Tibial nerve (tissue), 4 donors: Measurements from ENCODE around the gene KSR2. TPM values are rescaled to one million over a fixed set of nuclear protein-coding genes. Genes with fewer than 3 reads are reported as not detected.

Source experiments
- DNase-seq, 2 donors: peaks; one replicate each; pipeline ENCODE4 v3.0.0-alpha.2; 2019; ENCODE audit warnings: low spot score in 2 of 2
- H3K27ac ChIP-seq, 4 donors: fragments of 200-600 bp; sonication (generic) in 3 of 4; one replicate each; pipeline ENCODE4 v1.5.1; 2017 to 2019; ENCODE audit warnings: mild to moderate bottlenecking in 1 of 4
- H3K27me3 ChIP-seq, 2 donors: fragments of 200-600 bp; sonication (generic) in 1 of 2; one replicate each; pipeline versions ENCODE4 v1.5.1 to v1.6.0; 2017 to 2019
- H3K36me3 ChIP-seq, 3 donors: fragments of 200-600 bp; sonication (generic); one replicate each; pipeline ENCODE4 v1.5.1; 2018 to 2019
- H3K4me1 ChIP-seq, 4 donors: fragments of 200-600 bp; sonication (generic) in 3 of 4; one replicate each; pipeline ENCODE4 v1.5.1; 2017 to 2019
- H3K4me3 ChIP-seq, 4 donors: fragments of 200-600 bp; sonication (generic) in 3 of 4; one replicate each; pipeline ENCODE4 v1.5.1; 2017 to 2019; ENCODE audit warnings: mild to moderate bottlenecking in 1 of 4, moderate library complexity in 1 of 4
- H3K9me3 ChIP-seq, 4 donors: fragments of 200-600 bp; sonication (generic) in 3 of 4; one replicate each; pipeline ENCODE4 v1.5.1; 2017 to 2019
- EP300 ChIP-seq, 2 donors: sonication (generic); formaldehyde crosslinking; IDR thresholded peaks; one replicate each; pipeline ENCODE4 v1.6.1; 2017; ENCODE audit warnings: antibody characterized with exemption in 2 of 2, mild to moderate bottlenecking in 1 of 2
- POLR2A ChIP-seq, 2 donors: fragments of 450-650 bp; IDR thresholded peaks; one replicate each; pipeline ENCODE4 v1.6.1; 2017; ENCODE audit warnings: antibody characterized with exemption in 2 of 2, mild to moderate bottlenecking in 2 of 2, moderate library complexity in 2 of 2
- WGBS, 2 donors: methylation state at CpG; one replicate each; pipeline ENCODE4 v1.1.5; 2018; 5-methylcytosine and 5-hydroxymethylcytosine counted together
- total RNA-seq, 4 donors: library from RNA; depleted of rRNA; stranded (reverse); fragments of >200 nt; gene quantifications; one replicate each; pipeline ENCODE4 v1.1.0, GENCODE V29; 2016
- TF ChIP-seq, protein P1 (sequence below), 5 experiments: fragments of 200-600 bp in 3 of 5; fragments of 450-650 bp in 2 of 5; sonication (generic) in 3 of 5; IDR thresholded peaks; one replicate each; pipeline ENCODE4 v1.5.1; 2016 to 2019; ENCODE audit warnings: antibody characterized with exemption in 5 of 5, mild to moderate bottlenecking in 3 of 5, moderate library complexity in 2 of 5

Gene KSR2
- total RNA-seq, 4 donors from 2014 or later: under 0.01 TPM; not detected in 3

- no peak for DNase-seq
- no peak overlapping the region for H3K4me3 ChIP-seq
- no peaks in the 10 kb centered on the region for H3K27me3 ChIP-seq
- no peaks in the 10 kb centered on the region for H3K4me1 ChIP-seq
- no peak for TF ChIP-seq EP300 (IDR thresholded peaks at IDR 0.05)
- no peak for TF ChIP-seq POLR2A (IDR thresholded peaks at IDR 0.05)
- TF ChIP-seq, protein P1, sequence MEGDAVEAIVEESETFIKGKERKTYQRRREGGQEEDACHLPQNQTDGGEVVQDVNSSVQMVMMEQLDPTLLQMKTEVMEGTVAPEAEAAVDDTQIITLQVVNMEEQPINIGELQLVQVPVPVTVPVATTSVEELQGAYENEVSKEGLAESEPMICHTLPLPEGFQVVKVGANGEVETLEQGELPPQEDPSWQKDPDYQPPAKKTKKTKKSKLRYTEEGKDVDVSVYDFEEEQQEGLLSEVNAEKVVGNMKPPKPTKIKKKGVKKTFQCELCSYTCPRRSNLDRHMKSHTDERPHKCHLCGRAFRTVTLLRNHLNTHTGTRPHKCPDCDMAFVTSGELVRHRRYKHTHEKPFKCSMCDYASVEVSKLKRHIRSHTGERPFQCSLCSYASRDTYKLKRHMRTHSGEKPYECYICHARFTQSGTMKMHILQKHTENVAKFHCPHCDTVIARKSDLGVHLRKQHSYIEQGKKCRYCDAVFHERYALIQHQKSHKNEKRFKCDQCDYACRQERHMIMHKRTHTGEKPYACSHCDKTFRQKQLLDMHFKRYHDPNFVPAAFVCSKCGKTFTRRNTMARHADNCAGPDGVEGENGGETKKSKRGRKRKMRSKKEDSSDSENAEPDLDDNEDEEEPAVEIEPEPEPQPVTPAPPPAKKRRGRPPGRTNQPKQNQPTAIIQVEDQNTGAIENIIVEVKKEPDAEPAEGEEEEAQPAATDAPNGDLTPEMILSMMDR (IDR thresholded peaks at IDR 0.05): no peak
- H3K9me3 ChIP-seq: peaks cover 0 to 10% (median 0%) of the 10 kb centered on the region in 4 donors
- 84 to 86% methylated on average over 5 of the region's 5 CpGs for WGBS, 2 donors
- H3K36me3 ChIP-seq: no peaks in the 10 kb centered on the region
- no peak overlapping the region for H3K27ac ChIP-seq
These were observed 412.9 kb downstream of the KSR2 start for GRCh38 chr12:117555889-117556288.

- no peak for TF ChIP-seq EP300 (IDR thresholded peaks at IDR 0.05)
- no peak for TF ChIP-seq POLR2A (IDR thresholded peaks at IDR 0.05)
- TF ChIP-seq, protein P1 (IDR thresholded peaks at IDR 0.05): no peak
- DNase-seq: no peak
- Histone ChIP-seq H3K27ac (no peak overlapping the region), H3K36me3 (no peaks in the 10 kb centered on the region), H3K27me3 (no peaks in the 10 kb centered on the region), H3K9me3 (peaks cover 0 to 10% (median 0%) of the 10 kb centered on the region in 4 donors), H3K4me1 (no peaks in the 10 kb centered on the region), H3K4me3 (no peak overlapping the region)
- WGBS, 2 donors: 87 to 95% methylated on average over 5 of the region's 5 CpGs
These were observed 415.8 kb downstream of the KSR2 start for GRCh38 chr12:117552971-117553370.

- Histone ChIP-seq H3K27me3 (no peaks in the 10 kb centered on the region), H3K36me3 (no peaks in the 10 kb centered on the region), H3K27ac (no peak overlapping the region), H3K4me3 (no peak overlapping the region), H3K9me3 (peaks cover 0 to 10% (median 0%) of the 10 kb centered on the region in 4 donors), H3K4me1 (no peaks in the 10 kb centered on the region)
- TF ChIP-seq POLR2A (IDR thresholded peaks at IDR 0.05): no peak
- TF ChIP-seq, protein P1 (IDR thresholded peaks at IDR 0.05): no peak
- TF ChIP-seq EP300 (IDR thresholded peaks at IDR 0.05): no peak
- WGBS, 2 donors: 60 to 72% methylated on average over 4 of the region's 4 CpGs
- no peak for DNase-seq
These were observed 417.1 kb downstream of the KSR2 start for GRCh38 chr12:117551665-117552064.

- Histone ChIP-seq H3K4me1 (no peaks in the 10 kb centered on the region), H3K27me3 (no peaks in the 10 kb centered on the region), H3K4me3 (no peak overlapping the region), H3K27ac (no peak overlapping the region), H3K9me3 (peaks cover 0 to 12% (median 0%) of the 10 kb centered on the region in 4 donors), H3K36me3 (no peaks in the 10 kb centered on the region)
- TF ChIP-seq POLR2A (IDR thresholded peaks at IDR 0.05) (no peak), EP300 (IDR thresholded peaks at IDR 0.05) (no peak)
- TF ChIP-seq, protein P1 (IDR thresholded peaks at IDR 0.05): no peak
- DNase-seq: no peak
These were observed 421.6 kb downstream of the KSR2 start for GRCh38 chr12:117547209-117547608.

DNA sequence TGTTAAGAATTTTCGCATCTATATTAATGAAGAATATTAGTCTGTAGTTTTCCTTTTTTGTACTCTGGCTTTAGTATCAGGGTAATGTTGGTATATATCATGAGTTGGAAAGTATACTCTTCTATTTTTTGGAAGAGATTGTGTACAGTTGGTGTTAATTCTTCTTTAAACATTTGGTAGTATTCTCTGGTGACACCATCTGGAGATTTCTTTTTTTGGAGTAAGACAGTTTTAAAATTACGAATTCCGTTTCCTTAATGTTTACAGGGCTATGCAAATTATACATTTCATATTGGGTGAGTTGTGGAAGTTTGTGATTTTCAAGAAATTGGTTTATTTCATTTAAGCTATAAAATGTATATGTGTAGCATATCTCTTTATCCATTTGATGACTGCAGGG, 423.6 kb downstream of the KSR2 start:
- peaks cover 0 to 16% (median 0%) of the 10 kb centered on the region in 4 donors for H3K9me3 ChIP-seq
- H3K4me1 ChIP-seq: no peaks in the 10 kb centered on the region
- no peak overlapping the region for H3K27ac ChIP-seq
- WGBS, 2 donors: 77 to 90% methylated on average over 3 of the region's 3 CpGs
- H3K27me3 ChIP-seq: no peaks in the 10 kb centered on the region
- no peaks in the 10 kb centered on the region for H3K36me3 ChIP-seq
- no peak for DNase-seq
- TF ChIP-seq, protein P1 (IDR thresholded peaks at IDR 0.05): no peak
- TF ChIP-seq EP300 (IDR thresholded peaks at IDR 0.05) (no peak), POLR2A (IDR thresholded peaks at IDR 0.05) (no peak)
- H3K4me3 ChIP-seq: no peak overlapping the region
